Neural cell (in vitro differentiated cells): ENCODE measurements around the gene PAX2. TPM values are rescaled to one million over a fixed set of nuclear protein-coding genes. Genes with fewer than 3 reads are reported as not detected.
A peak's percentile ranks its signal among the peaks of the same experiment; 100 is the strongest.

Experiments used
- H2AFZ ChIP-seq: fragments of 200-600, 300-800 bp; sonication (generic), shearing (Covaris generic); 2 replicates; pipeline ENCODE4 v1.6.0; 2014; ENCODE audit warnings: low read depth, mild to moderate bottlenecking, antibody characterized with exemption, low read length, moderate library complexity
- H3F3A ChIP-seq: fragments of 200-600 bp; shearing (Covaris generic); 2 replicates; pipeline ENCODE4 v1.6.1; 2016; ENCODE audit warnings: mild to moderate bottlenecking, moderate library complexity, mixed read lengths, antibody characterized with exemption, low read length; ENCODE audit not compliant: insufficient read depth, poor library complexity, severe bottlenecking
- H3K27ac ChIP-seq: fragments of 200-600, 300-800 bp; sonication (generic), shearing (Covaris generic); 2 replicates; pipeline ENCODE4 v1.5.1; 2014; ENCODE audit warnings: mild to moderate bottlenecking, low read length, moderate library complexity
- H3K27me3 ChIP-seq: fragments of 300-800, 200-600 bp; sonication (generic), shearing (Covaris generic); 2 replicates; pipeline ENCODE4 v1.6.0; 2014; ENCODE audit warnings: mild to moderate bottlenecking, low read depth, low read length, moderate library complexity; ENCODE audit not compliant: insufficient read depth
- H3K36me3 ChIP-seq: fragments of 300-800, 200-600 bp; sonication (generic), shearing (Covaris generic); 2 replicates; pipeline ENCODE4 v1.5.1; 2014; ENCODE audit warnings: mild to moderate bottlenecking, antibody characterized with exemption, low read length, moderate library complexity; ENCODE audit not compliant: insufficient read depth
- H3K4me2 ChIP-seq: fragments of 300-800, 200-600 bp; sonication (generic), shearing (Covaris generic); 2 replicates; pipeline ENCODE4 v1.6.0; 2014; ENCODE audit warnings: mild to moderate bottlenecking, low read length
- H3K4me3 ChIP-seq: fragments of 300-800, 200-600 bp; sonication (generic), shearing (Covaris generic); 2 replicates; pipeline ENCODE4 v1.5.1; 2014; ENCODE audit warnings: mild to moderate bottlenecking, low read length, moderate library complexity
- H3K79me2 ChIP-seq: fragments of 200-600 bp; shearing (Covaris generic); replicated peaks from 2 replicates; pipeline ENCODE4 v1.6.0; 2014; ENCODE audit warnings: mild to moderate bottlenecking, low read length, moderate library complexity; ENCODE audit not compliant: insufficient read depth
- H3K9ac ChIP-seq: fragments of 300-800, 200-600 bp; sonication (generic), shearing (Covaris generic); 2 replicates; pipeline ENCODE4 v1.6.1; 2016; ENCODE audit warnings: mild to moderate bottlenecking, low read length, mixed read lengths
- H3K9me2 ChIP-seq: fragments of 200-600 bp; shearing (Covaris generic); 2 replicates; pipeline ENCODE4 v1.6.1; 2016; ENCODE audit warnings: mild to moderate bottlenecking, low read length, mixed read lengths; ENCODE audit not compliant: insufficient read depth
- H3K9me3 ChIP-seq: fragments of 200-600, 300-800 bp; sonication (generic), shearing (Covaris generic); 2 replicates; pipeline ENCODE4 v1.6.1; 2016; ENCODE audit warnings: mild to moderate bottlenecking, mixed run types, low read length, moderate library complexity, mixed read lengths
- H4K20me1 ChIP-seq: fragments of 200-600 bp; shearing (Covaris generic); 2 replicates; pipeline ENCODE4 v1.6.1; 2016; ENCODE audit warnings: mild to moderate bottlenecking, mixed run types; ENCODE audit not compliant: insufficient read depth
- EP300 ChIP-seq: fragments of 450-650 bp; conservative IDR thresholded peaks from 2 replicates; pipeline ENCODE4 v1.6.1; 2014; ENCODE audit warnings: antibody characterized with exemption, mild to moderate bottlenecking, moderate library complexity; ENCODE audit not compliant: poor library complexity, severe bottlenecking
- EZH2 ChIP-seq: fragments of 200-600, 300-800 bp; shearing (Covaris generic), sonication (generic); IDR thresholded peaks from 2 replicates; pipeline ENCODE4 v1.6.1; 2014; ENCODE audit warnings: antibody characterized with exemption, low read length, borderline replicate concordance, mild to moderate bottlenecking; ENCODE audit not compliant: insufficient read depth, poor library complexity, severe bottlenecking
- MXI1 ChIP-seq: fragments of 450-650 bp; conservative IDR thresholded peaks from 2 replicates; pipeline ENCODE4 v1.6.1; 2014; ENCODE audit warnings: antibody characterized with exemption, mild to moderate bottlenecking; ENCODE audit not compliant: poor library complexity, severe bottlenecking
- POLR2AphosphoS5 ChIP-seq: IDR thresholded peaks from 2 replicates; pipeline ENCODE4 v1.6.1; 2012
- SMC3 ChIP-seq: fragments of 450-650 bp; conservative IDR thresholded peaks from 2 replicates; pipeline ENCODE4 v1.6.1; 2014; ENCODE audit warnings: antibody characterized with exemption, mild to moderate bottlenecking, moderate library complexity; ENCODE audit not compliant: poor library complexity
- TAF1 ChIP-seq: IDR thresholded peaks from 2 replicates; pipeline ENCODE4 v1.6.1; 2012; ENCODE audit warnings: low read depth
- polyA plus RNA-seq: library from polyadenylated mRNA; depleted of rRNA; stranded (reverse); fragments of >200 nt; gene quantifications from 2 replicates; pipeline ENCODE4 v1.2.3, GENCODE V29; 2014
- TF ChIP-seq, protein P1 (sequence below): IDR thresholded peaks from 2 replicates; pipeline ENCODE4 v1.6.1; 2012; ENCODE audit warnings: borderline replicate concordance

The PAX2 gene
- polyA plus RNA-seq, 1 donor from 2014 or later, result not detected

DNA sequence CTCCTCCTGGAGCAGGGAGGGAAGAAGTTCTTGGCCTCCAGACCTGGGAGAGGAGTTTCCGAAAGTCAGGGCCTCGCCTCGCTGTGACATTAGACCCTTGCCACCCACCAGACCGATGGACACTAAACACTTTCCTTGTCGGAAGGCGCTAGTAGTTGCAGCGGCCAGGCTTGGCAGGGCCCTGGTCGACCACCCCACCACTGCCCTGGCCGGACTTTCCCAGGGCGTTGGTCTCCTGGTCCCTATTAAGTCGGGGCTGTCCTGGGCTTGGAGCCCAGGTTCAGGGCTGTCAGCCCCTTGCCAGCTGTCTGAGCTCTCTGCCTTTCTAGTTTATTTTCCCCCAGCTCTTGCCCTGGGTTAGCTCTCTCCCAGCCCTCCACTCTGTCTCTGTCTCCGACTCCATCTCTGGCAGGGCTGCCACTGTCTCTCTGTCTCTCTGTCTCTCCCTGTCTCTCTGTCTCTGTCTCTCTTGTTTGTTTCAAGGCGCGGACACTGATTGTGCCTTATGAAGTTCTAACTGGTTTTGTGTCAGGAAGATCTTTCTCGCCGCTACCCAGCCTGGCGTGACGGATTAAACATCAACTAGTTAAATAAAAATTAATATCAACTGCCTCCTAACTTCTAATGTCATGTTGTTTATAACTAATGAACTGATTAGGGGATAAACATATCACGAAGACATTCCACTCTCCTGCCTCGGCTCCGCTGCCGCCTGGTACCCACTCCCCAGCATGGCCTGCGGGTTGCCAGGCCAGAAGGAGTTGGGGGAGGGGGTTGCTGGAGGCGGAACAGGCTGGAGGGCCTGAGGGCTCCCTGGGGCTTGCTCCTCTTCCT lies 13.8 kb upstream of the PAX2 start:
- Histone ChIP-seq H4K20me1 (no peaks in the 10 kb centered on the region), H3K9me3 (no peaks in the 10 kb centered on the region), H3K27me3 (peaks cover 98% of the 10 kb centered on the region), H3K9me2 (no peaks in the 10 kb centered on the region), H3K4me2 (no peak overlapping the region), H3K4me3 (no peak overlapping the region), H3F3A (no peaks in the 10 kb centered on the region), H3K79me2 (no peaks in the 10 kb centered on the region), H3K27ac (no peak overlapping the region), H2AFZ (no peak overlapping the region), H3K36me3 (no peaks in the 10 kb centered on the region), H3K9ac (no peak overlapping the region)
- TF ChIP-seq EZH2, result peak; percentile 57
- no peak for TF ChIP-seq EP300

DNA sequence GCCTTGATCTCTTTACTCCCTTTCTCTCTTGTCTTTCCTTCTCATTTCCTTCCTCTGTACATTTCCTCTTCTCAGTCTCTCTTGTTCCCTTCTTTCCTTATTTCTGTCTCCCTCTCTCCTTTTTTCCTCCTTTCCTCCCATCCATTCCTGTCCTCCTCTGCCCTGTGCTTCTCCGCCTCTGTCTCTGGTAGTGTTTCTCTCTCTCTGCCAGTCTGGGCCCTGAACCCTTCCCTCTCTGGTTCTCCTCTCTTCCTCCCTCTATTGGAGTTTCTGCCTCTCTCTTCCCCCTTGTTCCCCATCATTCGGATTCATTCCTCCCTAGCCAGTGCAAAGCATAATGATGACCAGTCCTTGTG lies 13.2 kb upstream of the PAX2 start:
- TF ChIP-seq POLR2AphosphoS5 (no peak), SMC3 (no peak), TAF1 (no peak)
- TF ChIP-seq, protein P1, sequence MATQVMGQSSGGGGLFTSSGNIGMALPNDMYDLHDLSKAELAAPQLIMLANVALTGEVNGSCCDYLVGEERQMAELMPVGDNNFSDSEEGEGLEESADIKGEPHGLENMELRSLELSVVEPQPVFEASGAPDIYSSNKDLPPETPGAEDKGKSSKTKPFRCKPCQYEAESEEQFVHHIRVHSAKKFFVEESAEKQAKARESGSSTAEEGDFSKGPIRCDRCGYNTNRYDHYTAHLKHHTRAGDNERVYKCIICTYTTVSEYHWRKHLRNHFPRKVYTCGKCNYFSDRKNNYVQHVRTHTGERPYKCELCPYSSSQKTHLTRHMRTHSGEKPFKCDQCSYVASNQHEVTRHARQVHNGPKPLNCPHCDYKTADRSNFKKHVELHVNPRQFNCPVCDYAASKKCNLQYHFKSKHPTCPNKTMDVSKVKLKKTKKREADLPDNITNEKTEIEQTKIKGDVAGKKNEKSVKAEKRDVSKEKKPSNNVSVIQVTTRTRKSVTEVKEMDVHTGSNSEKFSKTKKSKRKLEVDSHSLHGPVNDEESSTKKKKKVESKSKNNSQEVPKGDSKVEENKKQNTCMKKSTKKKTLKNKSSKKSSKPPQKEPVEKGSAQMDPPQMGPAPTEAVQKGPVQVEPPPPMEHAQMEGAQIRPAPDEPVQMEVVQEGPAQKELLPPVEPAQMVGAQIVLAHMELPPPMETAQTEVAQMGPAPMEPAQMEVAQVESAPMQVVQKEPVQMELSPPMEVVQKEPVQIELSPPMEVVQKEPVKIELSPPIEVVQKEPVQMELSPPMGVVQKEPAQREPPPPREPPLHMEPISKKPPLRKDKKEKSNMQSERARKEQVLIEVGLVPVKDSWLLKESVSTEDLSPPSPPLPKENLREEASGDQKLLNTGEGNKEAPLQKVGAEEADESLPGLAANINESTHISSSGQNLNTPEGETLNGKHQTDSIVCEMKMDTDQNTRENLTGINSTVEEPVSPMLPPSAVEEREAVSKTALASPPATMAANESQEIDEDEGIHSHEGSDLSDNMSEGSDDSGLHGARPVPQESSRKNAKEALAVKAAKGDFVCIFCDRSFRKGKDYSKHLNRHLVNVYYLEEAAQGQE, result no peak
- Histone ChIP-seq H3K79me2 (no peaks in the 10 kb centered on the region), H3K9me3 (no peaks in the 10 kb centered on the region), H2AFZ (no peak overlapping the region), H3K27me3 (peaks cover 100% of the 10 kb centered on the region), H3K4me3 (no peak overlapping the region), H3K27ac (no peak overlapping the region), H3K36me3 (no peaks in the 10 kb centered on the region), H3K4me2 (no peak overlapping the region), H3F3A (no peaks in the 10 kb centered on the region), H3K9me2 (no peaks in the 10 kb centered on the region), H4K20me1 (no peaks in the 10 kb centered on the region), H3K9ac (no peak overlapping the region)

DNA sequence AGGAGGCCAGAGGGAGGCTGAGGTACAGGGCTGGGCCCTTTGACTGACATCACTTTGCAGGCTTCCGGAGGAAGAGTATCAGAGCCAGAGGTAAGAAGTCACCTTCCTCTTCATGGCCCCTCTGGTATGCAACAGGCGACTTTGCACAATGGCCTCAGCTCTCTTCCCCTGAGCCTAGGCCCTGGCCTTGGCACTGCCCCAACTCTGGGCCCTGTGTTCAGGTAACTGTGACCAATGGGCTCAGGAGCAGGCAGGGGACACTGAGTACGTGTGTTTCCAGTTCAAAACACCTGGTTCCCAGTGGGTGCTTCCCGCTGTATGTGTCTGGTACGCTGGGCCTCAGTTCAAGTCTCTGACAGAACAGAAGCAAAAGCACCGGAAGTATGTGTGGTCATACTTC lies 12.1 kb upstream of the PAX2 start:
- no peaks in the 10 kb centered on the region for H4K20me1 ChIP-seq
- no peak overlapping the region for H2AFZ ChIP-seq
- H3K79me2 ChIP-seq, result no peaks in the 10 kb centered on the region
- H3K36me3 ChIP-seq, result no peaks in the 10 kb centered on the region
- no peaks in the 10 kb centered on the region for H3F3A ChIP-seq
- no peaks in the 10 kb centered on the region for H3K9me2 ChIP-seq
- H3K4me2 ChIP-seq, result no peak overlapping the region
- H3K9me3 ChIP-seq, result no peaks in the 10 kb centered on the region
- peaks cover 100% of the 10 kb centered on the region for H3K27me3 ChIP-seq
- TF ChIP-seq SMC3 (no peak), MXI1 (no peak)
- H3K27ac ChIP-seq, result no peak overlapping the region
- no peak overlapping the region for H3K9ac ChIP-seq
- no peak overlapping the region for H3K4me3 ChIP-seq
